RWPE1 (cell line): ENCODE results near the gene ODAD3.
A peak's percentile ranks its signal among the peaks of the same experiment; 100 is the strongest.
"Not testable (repeated sequence)": the region's sequence is repeated elsewhere in the genome, so short reads cannot be mapped to it uniquely, and the experiment has no call there.

Experiments used
- CTCF ChIA-PET: fragments of 350-600 bp; sonication (Branson Sonifier 250); formaldehyde crosslinking; extraction: SDS; loops from one replicate; lab custom pipeline; 2021; lab: Yijun Ruan, JAX
- POLR2A ChIA-PET: fragments of 400-600 bp; formaldehyde crosslinking; extraction: SDS; loops from one replicate; lab custom pipeline; 2020; ENCODE audit warnings: antibody characterized with exemption; ENCODE audit not compliant: low non-redundant PET; lab: Yijun Ruan, JAX
- DNase-seq: peaks from one replicate; pipeline ENCODE4 v3.0.0; 2012; ENCODE audit warnings: low spot score
- H3K27ac ChIP-seq: fragments of 450-650 bp; 2 replicates; pipeline ENCODE4 v1.5.1; 2017
- CTCF ChIP-seq: fragments of 450-650 bp; conservative IDR thresholded peaks from 2 replicates; pipeline ENCODE4 v1.5.1; 2017; ENCODE audit warnings: low read depth, mild to moderate bottlenecking

The ODAD3 gene

GRCh38 chr19:11382898-11383705 is 51.8 kb downstream of the ODAD3 start:
- POLR2A ChIA-PET: interaction anchor here (0.6 to 2.1 kb wide), 2 partner anchors 37 to 99 kb away, joined by 10 read pairs; no protein-coding TSS in a partner anchor
- no peak for DNase-seq
- TF ChIP-seq CTCF: peak; percentile 70
- CTCF ChIA-PET: interaction anchor here (0.5 to 1.8 kb wide), 15 partner anchors 14 to 316 kb away, joined by 3 to 11 read pairs (median 4); partner anchors contain the start of gene ELAVL3
- peak overlapping the region; percentile 56 for H3K27ac ChIP-seq

- TF ChIP-seq CTCF: peak; percentile 87
- peak; percentile 100 for DNase-seq
- peak overlapping the region; percentile 96 for H3K27ac ChIP-seq
- CTCF ChIA-PET: interaction anchor here (0.6 to 1.5 kb wide), 18 partner anchors 8 to 391 kb away, joined by 3 to 17 read pairs (median 4); partner anchors contain the start of genes CCDC159, ELAVL3, PRKCSH and RAB3D
- POLR2A ChIA-PET: interaction anchor here (0.5 to 1.2 kb wide), 4 partner anchors 36 to 80 kb away, joined by 3 to 7 read pairs (median 4); partner anchors contain the start of genes CCDC159 and TMEM205
Measured at GRCh38 chr19:11380653-11381537, 54.0 kb downstream of the ODAD3 start.

DNA sequence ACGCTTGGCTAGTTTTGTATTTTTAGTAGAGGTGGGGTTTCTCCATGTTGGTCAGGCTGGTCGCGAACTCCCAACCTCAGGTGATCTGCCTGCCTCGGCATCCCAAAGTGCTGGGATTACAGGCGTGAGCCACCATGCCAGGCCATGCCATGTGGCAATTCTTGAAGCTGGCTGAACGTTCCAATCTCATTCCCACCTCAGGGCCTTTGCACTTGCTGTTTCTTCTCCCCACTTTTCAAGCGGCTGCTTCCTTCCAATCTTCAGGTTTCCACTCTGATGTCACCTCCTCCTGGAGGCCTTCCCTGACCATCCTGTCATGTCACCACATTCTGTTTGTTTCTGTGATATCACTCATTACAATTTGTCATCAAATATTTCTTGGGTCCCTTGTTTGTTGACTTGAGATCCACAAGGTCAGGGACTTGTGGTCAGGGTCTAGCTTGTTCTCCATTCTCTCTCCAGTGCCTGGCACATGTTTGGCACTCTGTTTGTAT is 55.0 kb downstream of the ODAD3 start:
- H3K27ac ChIP-seq: peak overlapping the region; percentile 96
- no peak for TF ChIP-seq CTCF
- no peak for DNase-seq
- ChIA-PET POLR2A (no interaction called here), CTCF (interaction anchor here (0.6 to 1.4 kb wide), 3 partner anchors 67 to 192 kb away, joined by 3 to 7 read pairs (median 4); no protein-coding TSS in a partner anchor)

GRCh38 chr19:11379269-11379845 is 55.6 kb downstream of the ODAD3 start:
- CTCF ChIA-PET: interaction anchor here (0.6 to 0.7 kb wide), 2 partner anchors 80 to 192 kb away, joined by 3 to 7 read pairs; no protein-coding TSS in a partner anchor
- DNase-seq, POLR2A ChIA-PET: not testable (repeated sequence)
- H3K27ac ChIP-seq: peak overlapping the region; percentile 96

DNA sequence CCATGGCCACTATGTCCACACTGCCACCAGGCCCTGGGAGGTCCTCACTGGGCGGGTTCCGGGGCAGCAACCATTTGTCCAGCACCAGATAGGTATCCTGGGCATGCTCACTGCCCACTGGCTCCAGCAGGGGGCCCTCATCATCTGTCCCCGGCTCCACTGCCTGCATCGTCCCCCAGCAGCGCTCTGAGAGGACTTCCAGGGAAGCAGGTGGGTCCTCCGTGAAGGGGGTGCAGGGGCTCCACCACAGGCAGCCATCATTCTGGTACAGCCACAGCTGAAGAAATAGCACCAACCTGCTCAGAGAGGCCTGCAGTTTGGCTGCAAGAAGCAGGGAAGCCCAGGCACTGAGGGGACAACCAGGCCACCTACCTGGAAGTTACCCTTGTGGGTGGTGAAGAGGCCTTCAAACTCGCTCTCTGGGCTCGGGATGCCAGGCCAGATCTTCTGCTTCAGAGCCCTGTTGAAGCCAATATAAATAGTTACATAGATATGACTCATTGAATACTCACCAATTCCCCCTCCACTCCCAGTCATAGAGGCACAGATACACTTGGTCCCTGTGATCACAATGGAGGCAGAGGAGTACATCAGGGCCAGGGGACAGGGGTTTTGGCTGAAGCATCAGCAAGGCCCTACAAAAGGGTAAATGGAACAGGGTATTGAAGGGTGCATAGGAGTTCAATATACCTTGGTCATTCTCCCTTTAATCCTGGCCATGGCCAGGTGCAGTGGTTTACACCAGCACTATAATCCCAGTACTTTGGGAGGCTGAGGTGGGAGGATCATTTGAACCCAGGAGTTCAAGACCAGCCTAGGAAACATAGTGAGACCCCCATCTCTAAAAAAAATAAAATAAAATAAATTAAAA is 56.4 kb downstream of the ODAD3 start:
- H3K27ac ChIP-seq: peak overlapping the region; percentile 96
- ChIA-PET POLR2A (no interaction called here), CTCF (interaction anchor here (0.7 kb wide), 1 partner anchor 17 kb away, joined by 3 read pairs; no protein-coding TSS in a partner anchor)
- peak; percentile 89 for DNase-seq
- TF ChIP-seq CTCF: peak; percentile 37
